Stimulated activated CD8-positive, alpha-beta memory T cell treated with anti-CD3 and anti-CD28 coated beads, Interleukin-2, amount 100 ng/mL, for 48 hours (primary cell): ENCODE data around the gene OLIG2.

Source experiments
- DNase-seq, 2 donors: peaks; one replicate each; pipeline ENCODE4 v3.0.0-alpha.2; 2020; ENCODE audit warnings: low read depth in 2 of 2

OLIG2 gene

DNA sequence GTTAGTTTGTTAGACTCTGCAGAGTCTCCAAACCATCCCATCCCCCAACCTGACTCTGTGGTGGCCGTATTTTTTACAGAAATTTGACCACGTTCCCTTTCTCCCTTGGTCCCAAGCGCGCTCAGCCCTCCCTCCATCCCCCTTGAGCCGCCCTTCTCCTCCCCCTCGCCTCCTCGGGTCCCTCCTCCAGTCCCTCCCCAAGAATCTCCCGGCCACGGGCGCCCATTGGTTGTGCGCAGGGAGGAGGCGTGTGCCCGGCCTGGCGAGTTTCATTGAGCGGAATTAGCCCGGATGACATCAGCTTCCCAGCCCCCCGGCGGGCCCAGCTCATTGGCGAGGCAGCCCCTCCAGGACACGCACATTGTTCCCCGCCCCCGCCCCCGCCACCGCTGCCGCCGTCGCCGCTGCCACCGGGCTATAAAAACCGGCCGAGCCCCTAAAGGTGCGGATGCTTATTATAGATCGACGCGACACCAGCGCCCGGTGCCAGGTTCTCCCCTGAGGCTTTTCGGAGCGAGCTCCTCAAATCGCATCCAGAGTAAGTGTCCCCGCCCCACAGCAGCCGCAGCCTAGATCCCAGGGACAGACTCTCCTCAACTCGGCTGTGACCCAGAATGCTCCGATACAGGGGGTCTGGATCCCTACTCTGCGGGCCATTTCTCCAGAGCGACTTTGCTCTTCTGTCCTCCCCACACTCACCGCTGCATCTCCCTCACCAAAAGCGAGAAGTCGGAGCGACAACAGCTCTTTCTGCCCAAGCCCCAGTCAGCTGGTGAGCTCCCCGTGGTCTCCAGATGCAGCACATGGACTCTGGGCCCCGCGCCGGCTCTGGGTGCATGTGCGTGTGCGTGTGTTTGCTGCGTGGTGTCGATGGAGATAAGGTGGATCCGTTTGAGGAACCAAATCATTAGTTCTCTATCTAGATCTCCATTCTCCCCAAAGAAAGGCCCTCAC lies at the start of gene OLIG2:
TSS of gene OLIG2 (plus strand) at position 447 of the 954 bp plus-strand sequence. CDS start 928 bp downstream, outside the sequence.
- no peak for DNase-seq

DNA sequence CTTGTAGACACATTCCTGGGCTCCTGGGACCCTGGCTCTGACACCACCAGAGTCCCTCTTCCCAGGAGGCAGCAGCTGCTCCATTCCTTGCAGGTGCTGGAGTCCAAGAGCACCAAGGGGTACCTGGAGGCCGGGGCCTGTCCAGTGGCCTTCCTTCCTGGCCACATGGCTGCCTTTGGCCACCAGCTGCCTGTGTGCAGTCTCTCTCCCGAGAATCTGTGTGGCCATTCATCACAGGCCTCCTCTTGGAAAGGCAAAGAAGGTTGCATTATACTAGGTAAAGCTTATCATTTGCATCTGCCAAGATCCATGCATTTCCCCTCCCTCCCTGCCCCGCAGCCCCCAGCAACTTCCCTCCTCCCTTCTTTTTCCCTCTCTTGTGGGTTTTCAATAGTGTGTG lies 48.9 kb upstream of the OLIG2 start:
- no peak for DNase-seq

GRCh38 chr21:32977216-32977615 lies 48.5 kb upstream of the OLIG2 start:
- DNase-seq, result no peak

DNA sequence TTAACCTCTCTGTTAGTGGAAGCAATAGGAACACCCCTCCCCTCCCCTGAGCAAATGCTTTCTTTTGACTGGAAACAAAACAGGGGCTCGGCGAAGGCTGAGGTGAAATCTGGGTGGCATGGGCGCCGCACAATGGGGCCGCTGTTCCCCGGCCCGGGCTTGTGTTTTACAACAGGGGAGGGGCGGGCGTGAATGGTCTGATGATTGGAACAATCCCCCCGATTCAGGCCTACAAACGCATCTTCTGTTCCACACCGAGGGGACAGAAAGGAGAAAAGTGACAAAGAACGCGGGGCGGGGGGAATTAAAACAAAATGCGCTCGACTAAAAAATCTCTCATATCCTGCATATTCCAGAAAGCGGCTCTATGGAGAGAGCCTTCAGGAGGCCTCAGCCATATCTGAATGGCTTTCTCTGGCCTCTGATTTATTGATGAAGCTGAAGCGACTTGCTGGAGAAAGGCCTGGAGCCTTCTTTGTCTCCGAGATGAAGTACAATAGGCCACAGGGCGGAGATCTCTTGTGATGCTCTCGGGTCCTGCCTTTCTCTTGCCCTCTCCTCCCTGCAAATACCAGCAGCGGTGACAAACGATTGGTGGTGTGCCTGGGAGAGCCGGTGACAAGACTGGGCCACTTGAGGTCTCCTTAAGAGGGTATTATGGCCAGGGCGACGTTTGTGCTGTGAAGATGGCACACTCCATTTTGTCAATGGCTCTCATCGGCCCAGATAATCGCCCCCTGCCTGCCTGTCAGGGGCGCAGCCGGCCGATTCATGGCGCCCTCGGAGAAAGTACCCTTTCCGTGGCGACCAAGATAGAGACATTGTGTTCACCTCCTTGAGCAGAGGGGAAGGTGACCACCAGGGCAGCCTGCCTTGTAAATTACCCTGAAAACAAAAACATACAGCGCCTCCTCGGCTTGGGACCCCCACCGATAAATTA lies 47.1 kb upstream of the OLIG2 start:
- DNase-seq, result no peak

DNA sequence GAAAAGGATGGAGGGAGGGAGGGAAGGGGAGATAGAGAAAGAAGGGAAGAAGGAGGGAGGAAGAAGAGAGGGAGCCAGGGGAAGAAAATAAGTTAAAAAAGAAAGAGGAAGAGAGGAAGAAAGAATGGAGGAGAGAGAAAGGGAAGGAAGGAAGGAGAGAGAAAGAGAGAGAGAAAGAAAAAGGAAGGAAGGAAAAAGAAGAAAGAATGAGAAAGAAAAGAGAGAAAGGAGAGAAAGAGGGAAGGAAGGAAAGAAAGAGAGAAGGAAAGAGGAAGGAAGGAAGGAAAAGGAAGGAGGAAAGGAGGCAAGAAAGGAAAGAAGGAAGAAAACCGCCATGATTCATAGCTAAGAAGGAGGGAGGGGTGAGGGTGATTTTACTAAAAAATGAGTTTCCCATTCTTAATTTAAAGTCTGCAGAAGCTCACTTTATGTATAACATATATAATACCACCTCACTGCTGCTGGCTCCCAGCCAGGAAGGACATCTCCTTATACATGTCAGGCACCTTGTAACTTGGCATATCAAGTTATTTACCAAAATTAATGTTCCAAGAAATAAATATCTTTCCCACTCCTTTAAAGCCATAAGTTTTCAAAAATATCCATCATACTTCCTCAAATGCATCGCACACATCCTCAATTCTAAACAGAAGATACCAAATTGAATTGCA lies 46.0 kb upstream of the OLIG2 start:
- DNase-seq, result no peak

- DNase-seq, result no peak
Observed at GRCh38 chr21:32981096-32981495, 44.6 kb upstream of the OLIG2 start.

DNA sequence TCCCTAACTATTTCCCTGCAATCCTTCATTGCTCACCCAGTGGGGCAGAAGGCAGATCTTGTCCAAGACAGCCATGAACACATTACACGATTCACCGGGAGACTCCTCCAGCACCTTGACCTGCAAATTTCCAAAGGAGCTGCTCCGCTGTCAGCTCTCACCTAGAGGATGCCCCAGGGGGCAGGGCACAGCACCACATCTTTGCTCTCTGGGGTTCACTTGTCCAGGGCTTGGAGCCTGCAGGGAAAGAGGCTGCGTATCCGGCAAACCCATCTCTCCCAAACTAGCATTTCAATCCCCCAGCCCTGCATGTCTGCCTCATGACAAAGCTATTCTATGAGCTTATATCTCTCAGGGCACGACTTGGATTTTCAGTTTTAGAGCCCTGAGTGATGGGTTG lies 35.1 kb upstream of the OLIG2 start:
- DNase-seq, result no peak

DNA sequence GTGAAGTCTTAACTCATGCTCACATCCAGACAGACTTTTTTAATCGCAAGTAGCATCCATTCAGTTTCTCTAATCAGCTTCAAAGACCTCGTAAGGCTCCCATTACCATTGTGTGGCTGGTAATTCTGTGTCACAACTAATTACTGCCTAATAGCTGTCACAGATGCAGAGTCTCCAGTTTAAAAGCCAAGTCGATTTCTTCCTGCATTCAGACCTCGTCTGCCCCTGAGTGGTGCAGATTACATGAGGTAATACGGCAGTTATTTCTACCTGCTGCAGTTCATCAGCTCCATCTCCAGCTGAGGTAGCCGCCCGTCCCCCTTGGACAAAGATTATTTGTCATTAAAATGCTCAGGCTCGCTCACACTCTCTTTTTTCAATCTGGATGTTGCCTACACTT lies 34.4 kb upstream of the OLIG2 start:
- no peak for DNase-seq

- no peak for DNase-seq
Observed at GRCh38 chr21:32993894-32994293, 31.8 kb upstream of the OLIG2 start.

GRCh38 chr21:32994305-32994704 lies 31.4 kb upstream of the OLIG2 start:
- no peak for DNase-seq

GRCh38 chr21:33007747-33008146 lies 18.0 kb upstream of the OLIG2 start:
- no peak for DNase-seq

GRCh38 chr21:33008333-33009051 lies 17.2 kb upstream of the OLIG2 start:
- DNase-seq, result no peak

GRCh38 chr21:33010931-33011330 lies 14.8 kb upstream of the OLIG2 start:
- no peak for DNase-seq

DNA sequence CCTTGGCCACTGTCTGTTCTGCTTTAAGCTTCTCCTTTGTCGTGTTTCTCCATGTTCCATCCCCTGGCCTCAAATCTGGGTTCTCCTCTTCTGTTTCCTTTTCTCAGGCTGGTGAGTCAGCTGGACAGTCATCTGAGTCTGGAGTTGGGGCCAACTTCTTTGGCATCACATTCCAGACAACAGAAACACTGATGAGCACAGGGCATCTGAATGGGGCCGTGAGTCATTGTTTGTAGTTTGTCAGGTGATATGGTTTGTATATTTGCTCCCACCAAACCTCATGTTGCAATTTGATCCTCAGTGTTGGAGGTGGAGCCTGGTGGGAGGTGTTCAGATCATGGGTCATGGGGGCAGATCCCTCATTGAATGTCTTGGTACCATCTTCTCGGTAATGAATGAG lies 14.3 kb upstream of the OLIG2 start:
- DNase-seq, result no peak

- no peak for DNase-seq
Observed at GRCh38 chr21:33013626-33014025, 12.1 kb upstream of the OLIG2 start.

DNA sequence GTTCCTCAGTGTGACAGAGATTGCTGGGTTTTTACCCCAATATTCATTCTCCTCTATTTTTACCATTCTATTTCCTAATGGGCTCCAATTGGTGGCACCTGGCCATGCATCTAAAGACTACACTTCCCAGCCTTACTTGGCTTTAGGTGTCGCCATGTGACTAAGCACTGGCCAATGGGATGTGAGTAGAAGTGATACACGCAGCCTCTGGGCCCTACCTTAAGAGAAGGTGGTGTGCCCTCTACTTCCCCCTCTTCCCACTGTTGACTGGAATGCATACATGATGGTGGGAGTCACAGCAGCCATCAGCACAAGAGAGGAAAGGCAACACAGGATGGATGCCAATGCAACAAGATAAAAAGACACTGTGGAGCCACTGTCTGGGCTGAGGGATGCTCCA lies 11.4 kb upstream of the OLIG2 start:
- DNase-seq, result no peak

DNA sequence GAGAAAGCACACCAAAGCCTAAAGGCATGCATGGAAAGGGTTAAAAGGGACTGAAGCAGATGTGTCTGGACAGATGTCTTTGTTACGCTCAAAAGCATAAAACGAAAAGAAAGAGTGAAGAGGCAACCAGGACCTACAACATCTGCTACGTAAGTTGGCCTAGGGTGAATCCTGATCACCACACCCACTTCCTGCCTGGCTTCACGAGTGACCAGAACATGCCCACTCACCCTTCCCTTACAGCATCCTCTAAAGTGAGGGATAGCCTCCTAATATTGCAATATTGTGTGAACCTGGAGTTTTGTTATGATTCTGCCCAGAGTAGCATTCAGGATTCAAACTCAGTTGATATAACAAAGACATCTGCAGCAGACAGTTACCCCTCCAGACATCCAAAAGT lies 10.6 kb upstream of the OLIG2 start:
- no peak for DNase-seq

DNA sequence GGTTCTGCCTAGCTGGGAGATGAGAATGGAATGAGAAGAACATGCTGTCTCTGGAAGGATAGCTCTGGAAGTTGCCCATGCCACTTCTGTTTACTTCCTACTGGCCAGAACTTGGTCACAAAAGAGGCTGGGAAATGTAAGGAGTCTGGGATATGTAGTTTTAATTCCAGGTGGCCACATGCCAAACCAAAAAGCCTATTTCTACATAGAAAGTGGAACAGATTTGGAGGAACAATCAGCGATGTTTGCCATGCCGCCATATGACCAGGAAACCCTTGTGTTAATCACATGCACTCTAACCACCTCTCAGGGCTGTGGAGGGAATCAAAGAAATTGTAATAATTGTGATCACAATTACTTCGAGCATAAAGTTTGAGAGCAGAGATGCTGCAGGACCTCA lies 10.0 kb upstream of the OLIG2 start:
- no peak for DNase-seq

DNA sequence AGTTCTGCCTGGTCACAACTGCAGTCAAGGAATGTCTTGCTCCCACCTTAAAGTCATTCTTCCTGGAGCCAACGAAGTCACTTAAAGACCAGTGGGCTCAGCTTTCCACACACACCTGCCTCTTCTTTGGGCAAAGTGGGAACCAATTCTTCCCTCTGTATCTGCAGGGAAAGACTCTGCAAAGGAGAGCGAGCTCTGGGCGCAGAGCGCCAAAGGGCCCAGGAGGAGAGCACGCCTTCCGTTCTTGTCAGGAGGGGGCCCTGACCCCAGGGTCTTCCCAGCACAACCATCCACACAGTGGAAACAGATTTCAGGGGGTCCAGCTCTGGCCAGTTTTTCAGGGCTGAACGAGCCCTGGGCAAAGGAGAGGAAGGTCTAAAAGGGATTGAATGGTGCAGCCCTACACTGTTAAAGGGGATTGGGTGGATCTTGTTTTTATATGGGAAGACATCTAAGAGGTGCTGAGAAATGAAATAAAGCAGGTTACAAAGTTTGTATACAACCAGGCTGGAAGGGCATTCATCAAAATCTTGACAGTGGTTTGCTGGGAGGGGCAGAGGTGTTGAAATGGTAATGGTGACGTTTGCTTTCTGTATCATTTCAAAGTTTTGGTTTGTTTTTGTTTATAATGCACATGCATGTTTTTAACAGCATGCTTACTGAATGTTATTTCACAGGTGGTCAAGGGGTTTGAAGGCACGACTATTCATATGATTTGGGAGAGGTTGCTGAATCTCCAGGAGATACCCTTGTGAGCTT lies 6.8 kb upstream of the OLIG2 start:
- DNase-seq, result no peak

DNA sequence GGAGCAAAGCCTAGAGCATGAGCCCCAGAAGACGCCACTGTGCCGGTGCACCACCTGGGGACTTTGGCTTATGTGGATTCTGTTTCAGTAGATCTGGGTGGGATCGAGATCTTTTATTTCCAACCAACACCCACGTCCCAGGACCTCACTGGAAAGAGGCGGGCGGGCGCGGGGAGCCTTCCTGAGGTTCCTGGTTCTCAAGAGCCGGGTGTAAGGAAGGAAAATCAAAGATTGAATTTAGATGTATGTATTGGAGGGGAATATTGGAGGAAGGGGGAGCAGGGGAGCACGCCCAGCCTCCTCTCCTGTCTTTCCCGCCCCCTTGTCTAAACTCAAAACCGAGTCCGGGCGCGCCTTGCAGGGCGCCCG lies 6.2 kb upstream of the OLIG2 start:
- no peak for DNase-seq
